ENCODE measurements around the gene DUOX2. TPM values are rescaled to one million over a fixed set of nuclear protein-coding genes. Genes with fewer than 3 reads are reported as not detected.

Gene DUOX2
- total RNA-seq, 3 donors from 2014 or later (not counting 1 experiment from before 2014, with no cell fraction given): 2.5 TPM; not detected in 2

- peaks cover 28% of the 10 kb centered on the region for H3K27me3 ChIP-seq (ENCODE audit: control insufficient read depth, insufficient read depth, low read length)
- peaks cover 47 to 55% of the 10 kb centered on the region in 2 donors for H3K27me3 Mint-ChIP-seq (ENCODE audit: low read depth in 2 of 2)
- peaks cover 11% of the 10 kb centered on the region for H3K4me1 ChIP-seq (ENCODE audit: control insufficient read depth, insufficient read depth, low read length)
- H3K27ac ChIP-seq (ENCODE audit: low read length): no peak overlapping the region
- no peaks in the 10 kb centered on the region for H3K9me3 Mint-ChIP-seq
- no peaks in the 10 kb centered on the region for H3K36me3 ChIP-seq (ENCODE audit: control insufficient read depth, insufficient read depth, low read length)
- no peak for TF ChIP-seq CTCF (IDR thresholded peaks at IDR 0.05)
- peak overlapping the region; percentile 52 for H3K4me3 Mint-ChIP-seq
- H3K4me3 ChIP-seq (ENCODE audit: low read length): no peak overlapping the region
- H3K27ac Mint-ChIP-seq: peak overlapping the region in 1 of 2 donors; percentile 39
- peaks cover 0 to 18% of the 10 kb centered on the region in 2 donors for H3K4me1 Mint-ChIP-seq
- ATAC-seq (peak; percentile 51 to 79 (median 70)), DNase-seq (peak in 1 of 2 donors; percentile 54)
- no peaks in the 10 kb centered on the region for H3K9me3 ChIP-seq (ENCODE audit: control insufficient read depth, insufficient read depth, low read length)
- intact Hi-C loops (cut with micrococcal nuclease): no loop called here
- no peaks in the 10 kb centered on the region for H3K36me3 Mint-ChIP-seq
- 8% methylated on average over 56 of the region's 57 CpGs for WGBS (ENCODE audit: insufficient coverage)
Observed at GRCh38 chr15:45134682-45135604, 21.0 kb upstream of the DUOX2 start.

- Histone ChIP-seq H3K27ac (ENCODE audit: low read length) (no peak overlapping the region), H3K4me1 (ENCODE audit: control insufficient read depth, insufficient read depth, low read length) (peaks cover 18% of the 10 kb centered on the region), H3K9me3 (ENCODE audit: control insufficient read depth, insufficient read depth, low read length) (no peaks in the 10 kb centered on the region), H3K36me3 (ENCODE audit: control insufficient read depth, insufficient read depth, low read length) (no peaks in the 10 kb centered on the region), H3K4me3 (ENCODE audit: low read length) (no peak overlapping the region), H3K27me3 (ENCODE audit: control insufficient read depth, insufficient read depth, low read length) (peaks cover 33% of the 10 kb centered on the region)
- peaks cover 47 to 55% of the 10 kb centered on the region in 2 donors for H3K27me3 Mint-ChIP-seq (ENCODE audit: low read depth in 2 of 2)
- no peaks in the 10 kb centered on the region for H3K36me3 Mint-ChIP-seq
- no peak for TF ChIP-seq CTCF (IDR thresholded peaks at IDR 0.05)
- intact Hi-C loops (cut with micrococcal nuclease): no loop called here
- peaks cover 0 to 18% of the 10 kb centered on the region in 2 donors for H3K4me1 Mint-ChIP-seq
- DNase-seq (no peak), ATAC-seq (no peak)
- WGBS (ENCODE audit: insufficient coverage): 92% methylated on average over 7 of the region's 7 CpGs
- peak overlapping the region in 1 of 2 donors; percentile 39 for H3K27ac Mint-ChIP-seq
- no peaks in the 10 kb centered on the region for H3K9me3 Mint-ChIP-seq
- peak overlapping the region; percentile 13 for H3K4me3 Mint-ChIP-seq
Observed at GRCh38 chr15:45134046-45134445, 20.1 kb upstream of the DUOX2 start.

GRCh38 chr15:45133561-45133920, 19.6 kb upstream of the DUOX2 start:
- no peaks in the 10 kb centered on the region for H3K36me3 Mint-ChIP-seq
- Histone ChIP-seq H3K27me3 (ENCODE audit: control insufficient read depth, insufficient read depth, low read length) (peaks cover 38% of the 10 kb centered on the region), H3K4me1 (ENCODE audit: control insufficient read depth, insufficient read depth, low read length) (peaks cover 21% of the 10 kb centered on the region), H3K9me3 (ENCODE audit: control insufficient read depth, insufficient read depth, low read length) (no peaks in the 10 kb centered on the region), H3K4me3 (ENCODE audit: low read length) (no peak overlapping the region), H3K36me3 (ENCODE audit: control insufficient read depth, insufficient read depth, low read length) (no peaks in the 10 kb centered on the region), H3K27ac (ENCODE audit: low read length) (no peak overlapping the region)
- DNase-seq (no peak), ATAC-seq (no peak)
- WGBS (ENCODE audit: insufficient coverage): 79% methylated on average over 5 of the region's 5 CpGs
- no peaks in the 10 kb centered on the region for H3K9me3 Mint-ChIP-seq
- no peak overlapping the region for H3K4me3 Mint-ChIP-seq
- peaks cover 0 to 18% of the 10 kb centered on the region in 2 donors for H3K4me1 Mint-ChIP-seq
- intact Hi-C loops (cut with micrococcal nuclease): no loop called here
- H3K27ac Mint-ChIP-seq: no peak overlapping the region
- no peak for TF ChIP-seq CTCF (IDR thresholded peaks at IDR 0.05)
- peaks cover 52 to 57% of the 10 kb centered on the region in 2 donors for H3K27me3 Mint-ChIP-seq (ENCODE audit: low read depth in 2 of 2)
